ACC112 (cell line): ENCODE results near the gene VAMP8.

ENCODE experiments used
- H2AFZ ChIP-seq: fragments of 200-600 bp; sonication (generic); one replicate; pipeline ENCODE4 v1.6.0; 2017; ENCODE audit warnings: antibody characterized with exemption, low read length; ENCODE audit not compliant: unreplicated experiment
- H3K27ac ChIP-seq: fragments of 200-600 bp; sonication (generic); 2 replicates; pipeline ENCODE4 v1.5.1; 2014; ENCODE audit warnings: low read depth, mild to moderate bottlenecking, antibody characterized with exemption, low read length, moderate library complexity
- H3K27me3 ChIP-seq: fragments of 200-600 bp; sonication (generic); 2 replicates; pipeline ENCODE4 v1.6.1; 2014; ENCODE audit warnings: mild to moderate bottlenecking, antibody characterized with exemption, low read length, moderate library complexity, mixed read lengths; ENCODE audit not compliant: insufficient read depth
- H3K36me3 ChIP-seq: fragments of 200-600 bp; sonication (generic); 2 replicates; pipeline ENCODE4 v1.6.1; 2016; ENCODE audit warnings: mild to moderate bottlenecking, antibody characterized with exemption, low read length, moderate library complexity, mixed read lengths; ENCODE audit not compliant: insufficient read depth
- H3K4me1 ChIP-seq: fragments of 200-600 bp; sonication (generic); one replicate; pipeline ENCODE4 v1.6.1; 2016; ENCODE audit warnings: low read length, mixed read lengths; ENCODE audit not compliant: insufficient read depth, unreplicated experiment, control insufficient read depth
- H3K4me3 ChIP-seq: fragments of 200-600 bp; sonication (generic); 2 replicates; pipeline ENCODE4 v1.5.1; 2014; ENCODE audit warnings: mild to moderate bottlenecking, low read depth, low read length
- H3K79me2 ChIP-seq: fragments of 200-600 bp; sonication (generic); one replicate; pipeline ENCODE4 v1.6.0; 2016; ENCODE audit warnings: low read length; ENCODE audit not compliant: control insufficient read depth, unreplicated experiment, insufficient read depth

VAMP8 gene

DNA sequence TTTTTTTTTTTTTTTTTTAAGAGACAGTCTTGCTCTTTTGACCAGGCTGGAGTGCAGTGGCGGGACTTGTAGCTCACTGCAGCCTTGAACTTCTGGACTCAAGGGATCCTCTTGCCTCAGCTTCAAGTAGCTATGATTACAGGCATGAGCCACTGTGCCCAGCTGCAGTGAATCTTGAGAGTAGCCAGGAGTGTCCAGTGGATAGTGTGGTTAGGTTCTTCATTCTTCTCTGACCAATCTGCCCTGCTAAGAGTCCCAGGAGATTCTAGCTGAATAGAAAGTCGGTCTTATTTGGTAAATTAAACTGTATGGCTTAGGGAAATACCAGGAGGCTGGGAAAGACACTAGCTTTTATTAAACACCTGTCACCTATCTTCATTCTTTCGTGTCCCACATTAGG is 53.9 kb downstream of the VAMP8 start:
- H3K4me1 ChIP-seq = peaks cover 5% of the 10 kb centered on the region
- no peak overlapping the region for H3K4me3 ChIP-seq
- no peak overlapping the region for H2AFZ ChIP-seq
- peaks cover 20% of the 10 kb centered on the region; the same call in 1 of the 2 replicates for H3K36me3 ChIP-seq
- H3K27ac ChIP-seq = no peak overlapping the region
- H3K79me2 ChIP-seq = peaks cover 9% of the 10 kb centered on the region
- no peaks in the 10 kb centered on the region for H3K27me3 ChIP-seq
